H9 (cell line): ENCODE data around the gene MAML3. TPM values are rescaled to one million over a fixed set of nuclear protein-coding genes. Genes with fewer than 3 reads are reported as not detected.

Experiments
- DNase-seq: peaks from one replicate; pipeline ENCODE4 v3.0.0-alpha.2; 2017
- H2AFZ ChIP-seq: one replicate; pipeline ENCODE4 v1.6.1; 2013; ENCODE audit warnings: mild to moderate bottlenecking, low read length, control low read depth, moderate library complexity
- H2AK5ac ChIP-seq: 2 replicates; pipeline ENCODE4 v1.6.1; 2013; ENCODE audit warnings: low read length, control low read depth, mixed read lengths; ENCODE audit not compliant: insufficient read length
- H2BK120ac ChIP-seq: one replicate; pipeline ENCODE4 v1.6.1; 2013; ENCODE audit warnings: low read depth, mild to moderate bottlenecking, low read length, control low read depth, inconsistent platforms; ENCODE audit not compliant: poor library complexity, severe bottlenecking
- H2BK12ac ChIP-seq: 2 replicates; pipeline ENCODE4 v1.6.1; 2013; ENCODE audit warnings: low read length, control low read depth, mixed read lengths, low read depth; ENCODE audit not compliant: insufficient read length
- H2BK15ac ChIP-seq: 2 replicates; pipeline ENCODE4 v1.6.1; 2013; ENCODE audit warnings: low read depth, low read length, control low read depth
- H2BK20ac ChIP-seq: one replicate; pipeline ENCODE4 v1.6.1; 2013; ENCODE audit warnings: low read depth, mild to moderate bottlenecking, low read length, control low read depth, inconsistent platforms; ENCODE audit not compliant: poor library complexity, severe bottlenecking
- H2BK5ac ChIP-seq: 2 replicates; pipeline ENCODE4 v1.6.1; 2013; ENCODE audit warnings: low read length, control low read depth, mixed read lengths; ENCODE audit not compliant: insufficient read length
- H3K14ac ChIP-seq: 2 replicates; pipeline ENCODE4 v1.6.1; 2013; ENCODE audit warnings: low read length, control low read depth; ENCODE audit not compliant: insufficient read depth
- H3K18ac ChIP-seq: 2 replicates; pipeline ENCODE4 v1.6.1; 2013; ENCODE audit warnings: low read depth, mild to moderate bottlenecking, mixed read lengths, low read length, control low read depth; ENCODE audit not compliant: insufficient read length
- H3K23ac ChIP-seq: 2 replicates; pipeline ENCODE4 v1.6.1; 2013; ENCODE audit warnings: low read length, control low read depth, mixed read lengths, low read depth; ENCODE audit not compliant: insufficient read length
- H3K23me2 ChIP-seq: 2 replicates; pipeline ENCODE4 v1.6.1; 2013; ENCODE audit warnings: low read depth, mild to moderate bottlenecking, mixed read lengths, low read length, control low read depth; ENCODE audit not compliant: insufficient read length, poor library complexity, severe bottlenecking
- H3K27ac ChIP-seq: 2 replicates; pipeline ENCODE4 v1.5.1; 2013; ENCODE audit warnings: low read length, control low read depth, mixed read lengths, low read depth; ENCODE audit not compliant: insufficient read length
- H3K27me3 ChIP-seq: 2 replicates; pipeline ENCODE4 v1.6.1; 2013; ENCODE audit warnings: low read length, control low read depth, inconsistent platforms; ENCODE audit not compliant: insufficient read depth
- H3K4ac ChIP-seq: 2 replicates; pipeline ENCODE4 v1.6.1; 2013; ENCODE audit warnings: low read depth, mild to moderate bottlenecking, control low read depth, inconsistent platforms, low read length, moderate library complexity
- H3K4me1 ChIP-seq: 2 replicates; pipeline ENCODE4 v1.6.1; 2013; ENCODE audit warnings: low read length, control low read depth, inconsistent platforms; ENCODE audit not compliant: insufficient read depth
- H3K4me2 ChIP-seq: 2 replicates; pipeline ENCODE4 v1.6.1; 2013; ENCODE audit warnings: low read length, control low read depth, mixed read lengths; ENCODE audit not compliant: insufficient read length, insufficient read depth
- H3K56ac ChIP-seq: 2 replicates; pipeline ENCODE4 v1.6.1; 2013; ENCODE audit warnings: low read depth, mild to moderate bottlenecking, mixed read lengths, low read length, control low read depth; ENCODE audit not compliant: insufficient read length
- H3K79me1 ChIP-seq: 2 replicates; pipeline ENCODE4 v1.6.1; 2013; ENCODE audit warnings: low read depth, mild to moderate bottlenecking, moderate library complexity, low read length, control low read depth, inconsistent platforms; ENCODE audit not compliant: insufficient read depth, poor library complexity, severe bottlenecking
- H3K79me2 ChIP-seq: 2 replicates; pipeline ENCODE4 v1.6.1; 2013; ENCODE audit warnings: low read length, control low read depth, inconsistent platforms; ENCODE audit not compliant: insufficient read depth
- H3K9ac ChIP-seq: 2 replicates; pipeline ENCODE4 v1.6.1; 2013; ENCODE audit warnings: low read length, control low read depth, mixed read lengths; ENCODE audit not compliant: insufficient read length; ENCODE audit errors: extremely low read depth
- H3K9me3 ChIP-seq: one replicate; pipeline ENCODE4 v1.6.1; 2013; ENCODE audit warnings: low read depth, low read length, inconsistent platforms; ENCODE audit not compliant: control insufficient read depth
- H3T11ph ChIP-seq: one replicate; pipeline ENCODE4 v1.6.1; 2013; ENCODE audit warnings: mild to moderate bottlenecking, low read length, control low read depth, inconsistent platforms
- H4K20me1 ChIP-seq: one replicate; pipeline ENCODE4 v1.6.1; 2013; ENCODE audit not compliant: control insufficient read depth, insufficient read length, insufficient read depth
- H4K5ac ChIP-seq: 2 replicates; pipeline ENCODE4 v1.6.1; 2013; ENCODE audit warnings: low read depth, mild to moderate bottlenecking, mixed read lengths, low read length, control low read depth; ENCODE audit not compliant: insufficient read length
- H4K8ac ChIP-seq: replicated peaks from 2 replicates; pipeline ENCODE4 v1.6.1; 2013; ENCODE audit warnings: low read length, control low read depth, mixed read lengths, low read depth; ENCODE audit not compliant: insufficient read length
- H4K91ac ChIP-seq: 2 replicates; pipeline ENCODE4 v1.6.1; 2013; ENCODE audit warnings: low read depth, mild to moderate bottlenecking, moderate library complexity, mixed read lengths, low read length, control low read depth; ENCODE audit not compliant: insufficient read length
- H3K27ac Mint-ChIP-seq, 3 experiments: 2 replicates in 2 of 3; 3 replicates in 1 of 3; pipeline ENCODE4 v1.8.0; 2020 to 2021; ENCODE audit warnings: mixed read lengths in 3 of 3, mild to moderate bottlenecking in 1 of 3, moderate library complexity in 1 of 3
- H3K27me3 Mint-ChIP-seq: 2 replicates; pipeline ENCODE4 v1.8.0; 2021; ENCODE audit warnings: low read depth, mild to moderate bottlenecking, moderate library complexity, mixed read lengths
- H3K36me3 Mint-ChIP-seq, 3 experiments: 2 replicates in 2 of 3; 3 replicates in 1 of 3; pipeline ENCODE4 v1.8.0; 2020 to 2021; ENCODE audit warnings: low read depth in 3 of 3, mixed read lengths in 3 of 3; ENCODE audit not compliant: insufficient read depth in 1 of 3
- H3K4me1 Mint-ChIP-seq, 2 experiments: 2 replicates each; pipeline ENCODE4 v1.8.0; 2020; ENCODE audit warnings: mixed read lengths in 2 of 2
- H3K4me3 Mint-ChIP-seq, 2 experiments: 2 replicates in 1 of 2; 3 replicates in 1 of 2; pipeline ENCODE4 v1.8.0; 2020 to 2021; ENCODE audit warnings: mild to moderate bottlenecking in 2 of 2, mixed read lengths in 2 of 2, moderate library complexity in 1 of 2
- H3K9me3 Mint-ChIP-seq, 2 experiments: 2 replicates in 1 of 2; 3 replicates in 1 of 2; pipeline ENCODE4 v1.8.0; 2020; ENCODE audit warnings: mild to moderate bottlenecking in 2 of 2, mixed read lengths in 2 of 2, moderate library complexity in 1 of 2
- WGBS: extraction: QIAGEN DNeasy Blood & Tissue Kit; methylation state at CpG from one replicate; pipeline ENCODE4 v1.1.7; 2013; ENCODE audit warnings: missing lambda C conversion rate, low lambda C conversion rate, mixed read lengths; ENCODE audit not compliant: insufficient read length; ENCODE audit errors: extremely low coverage; 5-methylcytosine and 5-hydroxymethylcytosine counted together
- total RNA-seq: library from RNA; stranded (reverse); gene quantifications from 2 replicates; pipeline ENCODE4 v1.2.1, GENCODE V29; 2021
- TF ChIP-seq, protein P1 (sequence below): fragments of 200-600 bp; sonication (generic); conservative IDR thresholded peaks from 3 replicates; pipeline ENCODE4 v1.8.0; 2021; ENCODE audit warnings: antibody characterized with exemption, mild to moderate bottlenecking

Gene MAML3
- total RNA-seq, 1 experiment from 2014 or later, result 3.9 TPM

DNA sequence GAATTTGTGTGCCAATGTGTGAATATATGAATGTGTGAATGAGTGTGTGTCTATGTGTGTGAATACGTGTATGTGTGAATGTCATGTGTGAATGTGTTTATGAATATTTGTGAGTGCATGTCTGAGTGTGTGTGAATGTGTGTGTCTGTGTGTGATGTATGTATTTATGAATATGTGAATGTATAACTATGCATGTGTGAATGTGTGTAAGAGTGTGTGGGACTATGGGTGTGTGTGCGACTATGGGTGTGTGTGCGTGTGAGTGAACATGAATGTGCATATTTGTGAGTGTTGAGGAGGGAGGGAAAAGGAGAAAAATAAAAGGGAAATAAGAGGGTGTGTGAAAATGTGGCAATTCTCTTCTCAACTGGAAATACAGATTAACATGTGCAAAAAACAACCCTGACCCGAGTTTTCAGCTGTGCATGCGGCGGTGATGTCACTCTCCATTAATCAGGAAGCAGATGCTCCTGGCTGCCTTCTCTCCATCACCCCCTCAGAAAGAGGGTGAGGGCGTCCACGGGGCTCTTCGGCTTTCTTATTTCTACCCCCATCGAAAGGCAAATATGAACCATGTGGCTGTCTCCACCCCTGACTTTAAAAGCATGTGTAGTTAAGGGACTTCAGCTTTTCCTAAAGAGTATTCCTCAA is 219.8 kb downstream of the MAML3 start:
- Histone ChIP-seq H3K27ac (no peak overlapping the region), H4K8ac (no peak overlapping the region), H3K9ac (no peak overlapping the region), H3K18ac (no peak overlapping the region), H3K23ac (no peak overlapping the region), H2BK5ac (no peak overlapping the region), H2BK120ac (no peak overlapping the region), H3K23me2 (no peaks in the 10 kb centered on the region), H3K4me2 (no peak overlapping the region), H3K79me2 (no peaks in the 10 kb centered on the region), H3K14ac (no peak overlapping the region), H2AFZ (no peak overlapping the region), H3K56ac (no peak overlapping the region), H3K9me3 (no peaks in the 10 kb centered on the region), H2AK5ac (no peak overlapping the region), H3K4ac (no peak overlapping the region), H2BK20ac (no peak overlapping the region), H2BK12ac (no peak overlapping the region), H3T11ph (no peak overlapping the region), H4K91ac (no peak overlapping the region), H3K79me1 (no peaks in the 10 kb centered on the region), H2BK15ac (no peak overlapping the region), H3K27me3 (no peaks in the 10 kb centered on the region), H4K5ac (no peak overlapping the region), H4K20me1 (no peaks in the 10 kb centered on the region), H3K4me1 (no peaks in the 10 kb centered on the region; the same call in 1 of the 2 replicates)
- no peaks in the 10 kb centered on the region for H3K36me3 Mint-ChIP-seq
- 100% methylated on average over 1 of the region's 10 CpGs for WGBS
- no peaks in the 10 kb centered on the region; a peak in 1 of 5 replicates for H3K9me3 Mint-ChIP-seq
- no peak overlapping the region for H3K4me3 Mint-ChIP-seq
- no peaks in the 10 kb centered on the region; the same call in 1 of the 2 replicates for H3K27me3 Mint-ChIP-seq
- no peak for DNase-seq
- H3K4me1 Mint-ChIP-seq, result peaks cover 5 to 20% of the 10 kb centered on the region in 2 experiments
- TF ChIP-seq, protein P1, sequence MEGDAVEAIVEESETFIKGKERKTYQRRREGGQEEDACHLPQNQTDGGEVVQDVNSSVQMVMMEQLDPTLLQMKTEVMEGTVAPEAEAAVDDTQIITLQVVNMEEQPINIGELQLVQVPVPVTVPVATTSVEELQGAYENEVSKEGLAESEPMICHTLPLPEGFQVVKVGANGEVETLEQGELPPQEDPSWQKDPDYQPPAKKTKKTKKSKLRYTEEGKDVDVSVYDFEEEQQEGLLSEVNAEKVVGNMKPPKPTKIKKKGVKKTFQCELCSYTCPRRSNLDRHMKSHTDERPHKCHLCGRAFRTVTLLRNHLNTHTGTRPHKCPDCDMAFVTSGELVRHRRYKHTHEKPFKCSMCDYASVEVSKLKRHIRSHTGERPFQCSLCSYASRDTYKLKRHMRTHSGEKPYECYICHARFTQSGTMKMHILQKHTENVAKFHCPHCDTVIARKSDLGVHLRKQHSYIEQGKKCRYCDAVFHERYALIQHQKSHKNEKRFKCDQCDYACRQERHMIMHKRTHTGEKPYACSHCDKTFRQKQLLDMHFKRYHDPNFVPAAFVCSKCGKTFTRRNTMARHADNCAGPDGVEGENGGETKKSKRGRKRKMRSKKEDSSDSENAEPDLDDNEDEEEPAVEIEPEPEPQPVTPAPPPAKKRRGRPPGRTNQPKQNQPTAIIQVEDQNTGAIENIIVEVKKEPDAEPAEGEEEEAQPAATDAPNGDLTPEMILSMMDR, result no peak
- H3K27ac Mint-ChIP-seq, result no peak overlapping the region
